Heart left ventricle (tissue), 13 donors: ENCODE measurements around the gene OR1D2.

Experiments
- POLR2A ChIP-seq, 2 donors: fragments of 450-650 bp; IDR thresholded peaks; one replicate each; pipeline ENCODE4 v1.6.1; 2017; ENCODE audit warnings: antibody characterized with exemption in 2 of 2, mild to moderate bottlenecking in 2 of 2, moderate library complexity in 2 of 2
- TF ChIP-seq, protein P1 (sequence below), 12 donors: fragments of 200-600 bp; sonication (generic) in 4 of 12; IDR thresholded peaks; one replicate each; pipeline versions ENCODE4 v1.5.0 to v1.8.0; 2018 to 2022; ENCODE audit warnings: antibody characterized with exemption in 12 of 12, mild to moderate bottlenecking in 5 of 12
- donor health status: ischemic (EF 13 %, LVEDD 7.1; RV severe dilation, severe dysfunction).
- donor health status: DM: no; HTN: yes; CAD: no.
- donor health status: DM: no; HTN: no; CAD: no.
- donor health status: ischemic (EF 25% LVEDD 6.9; RV normal size, moderate dysfunction).
- donor health status: ischemic (EF 25% LVEDD 5.7; RV mildly dilated, moderate dysfunction).
- donor health status: ischemic (EF 35%, LVEDD 5.7; RV mildly dilated, moderate dysfunction).
- donor health status: nonischemic (EF 11% LVEDD 7.7; RV severe dilation, severe dysfunction).
- donor health status: DM: yes; HTN: yes; CAD: no.
- donor health status: PGD.
- donor health status: ischemic (EF 29% LVEDD 5.4; RV normal size, mild dysfunction).
- donor health status: nonischemic (EF 23%, LVEDD 6.1; RV moderate dilation, normal function).

DNA sequence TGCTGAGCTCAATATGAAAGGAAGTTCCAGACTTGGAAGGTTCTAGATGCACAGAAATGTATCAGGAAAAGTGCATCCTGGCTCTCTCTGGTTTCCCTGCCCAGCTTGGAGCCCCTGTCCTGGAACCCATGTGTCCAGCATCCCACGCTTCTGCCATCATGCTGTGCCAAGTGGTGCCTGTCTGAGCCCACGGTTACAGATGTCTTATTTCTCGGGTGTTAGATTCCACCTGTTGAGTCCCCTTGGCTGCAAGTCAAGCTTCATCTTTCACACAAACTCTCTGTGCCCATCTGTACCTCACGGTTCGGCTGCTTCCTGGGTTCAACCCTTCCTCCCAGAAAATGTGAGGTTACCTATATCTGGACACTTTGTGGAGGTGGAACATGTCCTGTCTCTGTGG lies 63.3 kb downstream of the OR1D2 start:
- TF ChIP-seq, protein P1, sequence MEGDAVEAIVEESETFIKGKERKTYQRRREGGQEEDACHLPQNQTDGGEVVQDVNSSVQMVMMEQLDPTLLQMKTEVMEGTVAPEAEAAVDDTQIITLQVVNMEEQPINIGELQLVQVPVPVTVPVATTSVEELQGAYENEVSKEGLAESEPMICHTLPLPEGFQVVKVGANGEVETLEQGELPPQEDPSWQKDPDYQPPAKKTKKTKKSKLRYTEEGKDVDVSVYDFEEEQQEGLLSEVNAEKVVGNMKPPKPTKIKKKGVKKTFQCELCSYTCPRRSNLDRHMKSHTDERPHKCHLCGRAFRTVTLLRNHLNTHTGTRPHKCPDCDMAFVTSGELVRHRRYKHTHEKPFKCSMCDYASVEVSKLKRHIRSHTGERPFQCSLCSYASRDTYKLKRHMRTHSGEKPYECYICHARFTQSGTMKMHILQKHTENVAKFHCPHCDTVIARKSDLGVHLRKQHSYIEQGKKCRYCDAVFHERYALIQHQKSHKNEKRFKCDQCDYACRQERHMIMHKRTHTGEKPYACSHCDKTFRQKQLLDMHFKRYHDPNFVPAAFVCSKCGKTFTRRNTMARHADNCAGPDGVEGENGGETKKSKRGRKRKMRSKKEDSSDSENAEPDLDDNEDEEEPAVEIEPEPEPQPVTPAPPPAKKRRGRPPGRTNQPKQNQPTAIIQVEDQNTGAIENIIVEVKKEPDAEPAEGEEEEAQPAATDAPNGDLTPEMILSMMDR (IDR thresholded peaks at IDR 0.05): no peak
- TF ChIP-seq POLR2A (IDR thresholded peaks at IDR 0.05): no peak
